Measurements from ENCODE around the gene KLF6. TPM values are rescaled to one million over a fixed set of nuclear protein-coding genes. Genes with fewer than 3 reads are reported as not detected.

Gene KLF6
- total and polyA plus RNA-seq, 9 of the 15 experiments (the other 6 are each of a cell fraction or from before 2014, with no cell fraction given): 3.2 to 23.9 (median 8.0) TPM

DNA sequence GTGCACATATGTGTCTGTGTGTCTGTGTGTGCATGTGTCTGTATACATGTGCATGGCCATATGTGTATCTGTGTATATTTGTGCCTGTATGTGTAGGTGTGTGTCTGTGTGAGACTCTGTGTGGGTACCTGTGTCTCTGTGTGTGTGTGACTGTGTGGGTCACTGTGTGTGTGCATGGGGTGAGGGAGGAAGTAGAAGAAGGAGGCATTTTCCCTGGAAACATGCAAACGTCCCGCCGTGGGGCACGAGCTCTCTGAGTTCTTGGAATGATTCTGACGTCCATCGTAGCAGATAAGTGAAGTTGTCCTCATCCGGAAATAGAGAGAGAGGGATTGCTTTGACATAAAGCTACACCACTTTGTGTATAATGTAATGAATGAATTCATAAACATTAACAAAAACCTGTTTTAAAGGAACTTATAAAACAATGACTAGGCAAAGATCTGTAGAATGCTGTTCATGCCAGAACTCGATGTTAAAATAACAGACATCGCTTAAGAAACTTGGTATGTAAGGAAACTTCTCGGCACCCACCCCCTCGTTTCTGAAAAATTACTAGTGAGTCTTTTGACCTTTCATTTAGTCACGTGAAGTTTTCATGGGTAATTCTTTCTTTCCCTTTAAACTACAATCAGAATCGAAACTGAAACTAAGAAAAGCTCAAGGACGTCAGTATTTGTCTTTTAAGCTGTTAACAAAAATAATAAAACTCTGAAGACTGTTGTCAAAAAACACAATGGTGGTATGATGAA is 43.6 kb upstream of the KLF6 start (continued):
- TF ChIP-seq, protein P1, sequence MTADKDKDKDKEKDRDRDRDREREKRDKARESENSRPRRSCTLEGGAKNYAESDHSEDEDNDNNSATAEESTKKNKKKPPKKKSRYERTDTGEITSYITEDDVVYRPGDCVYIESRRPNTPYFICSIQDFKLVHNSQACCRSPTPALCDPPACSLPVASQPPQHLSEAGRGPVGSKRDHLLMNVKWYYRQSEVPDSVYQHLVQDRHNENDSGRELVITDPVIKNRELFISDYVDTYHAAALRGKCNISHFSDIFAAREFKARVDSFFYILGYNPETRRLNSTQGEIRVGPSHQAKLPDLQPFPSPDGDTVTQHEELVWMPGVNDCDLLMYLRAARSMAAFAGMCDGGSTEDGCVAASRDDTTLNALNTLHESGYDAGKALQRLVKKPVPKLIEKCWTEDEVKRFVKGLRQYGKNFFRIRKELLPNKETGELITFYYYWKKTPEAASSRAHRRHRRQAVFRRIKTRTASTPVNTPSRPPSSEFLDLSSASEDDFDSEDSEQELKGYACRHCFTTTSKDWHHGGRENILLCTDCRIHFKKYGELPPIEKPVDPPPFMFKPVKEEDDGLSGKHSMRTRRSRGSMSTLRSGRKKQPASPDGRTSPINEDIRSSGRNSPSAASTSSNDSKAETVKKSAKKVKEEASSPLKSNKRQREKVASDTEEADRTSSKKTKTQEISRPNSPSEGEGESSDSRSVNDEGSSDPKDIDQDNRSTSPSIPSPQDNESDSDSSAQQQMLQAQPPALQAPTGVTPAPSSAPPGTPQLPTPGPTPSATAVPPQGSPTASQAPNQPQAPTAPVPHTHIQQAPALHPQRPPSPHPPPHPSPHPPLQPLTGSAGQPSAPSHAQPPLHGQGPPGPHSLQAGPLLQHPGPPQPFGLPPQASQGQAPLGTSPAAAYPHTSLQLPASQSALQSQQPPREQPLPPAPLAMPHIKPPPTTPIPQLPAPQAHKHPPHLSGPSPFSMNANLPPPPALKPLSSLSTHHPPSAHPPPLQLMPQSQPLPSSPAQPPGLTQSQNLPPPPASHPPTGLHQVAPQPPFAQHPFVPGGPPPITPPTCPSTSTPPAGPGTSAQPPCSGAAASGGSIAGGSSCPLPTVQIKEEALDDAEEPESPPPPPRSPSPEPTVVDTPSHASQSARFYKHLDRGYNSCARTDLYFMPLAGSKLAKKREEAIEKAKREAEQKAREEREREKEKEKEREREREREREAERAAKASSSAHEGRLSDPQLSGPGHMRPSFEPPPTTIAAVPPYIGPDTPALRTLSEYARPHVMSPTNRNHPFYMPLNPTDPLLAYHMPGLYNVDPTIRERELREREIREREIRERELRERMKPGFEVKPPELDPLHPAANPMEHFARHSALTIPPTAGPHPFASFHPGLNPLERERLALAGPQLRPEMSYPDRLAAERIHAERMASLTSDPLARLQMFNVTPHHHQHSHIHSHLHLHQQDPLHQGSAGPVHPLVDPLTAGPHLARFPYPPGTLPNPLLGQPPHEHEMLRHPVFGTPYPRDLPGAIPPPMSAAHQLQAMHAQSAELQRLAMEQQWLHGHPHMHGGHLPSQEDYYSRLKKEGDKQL (CRISPR knock-in tag; IDR thresholded peaks at IDR 0.05; ENCODE audit: borderline replicate concordance): no peak
- peak; percentile 56; the same call in 1 of the 2 replicates for TF ChIP-seq ZNF589 (CRISPR knock-in tag; IDR thresholded peaks at IDR 0.05; ENCODE audit: low read depth)
- TF ChIP-seq ZBTB17 (CRISPR knock-in tag; IDR thresholded peaks at IDR 0.05): peak; percentile 21; the same call in 1 of the 2 replicates
- TF ChIP-seq NBN (IDR thresholded peaks at IDR 0.05; ENCODE audit: low read depth): 0 out of 2 replicates have a peak, but pooled peaks have one; percentile 46
- peak; percentile 14 for TF ChIP-seq TAF9B (IDR thresholded peaks at IDR 0.05; ENCODE audit: partially characterized antibody)
- TF ChIP-seq RNF2 (IDR thresholded peaks at IDR 0.05): no peak; the same call in 1 of the 2 replicates
- TF ChIP-seq FOXM1 (IDR thresholded peaks at IDR 0.05; ENCODE audit: low read depth): peak; percentile 85
- no peak for TF ChIP-seq FOXM1 (CRISPR knock-in tag; IDR thresholded peaks at IDR 0.05; ENCODE audit: low read depth)
- TF ChIP-seq, protein P2, sequence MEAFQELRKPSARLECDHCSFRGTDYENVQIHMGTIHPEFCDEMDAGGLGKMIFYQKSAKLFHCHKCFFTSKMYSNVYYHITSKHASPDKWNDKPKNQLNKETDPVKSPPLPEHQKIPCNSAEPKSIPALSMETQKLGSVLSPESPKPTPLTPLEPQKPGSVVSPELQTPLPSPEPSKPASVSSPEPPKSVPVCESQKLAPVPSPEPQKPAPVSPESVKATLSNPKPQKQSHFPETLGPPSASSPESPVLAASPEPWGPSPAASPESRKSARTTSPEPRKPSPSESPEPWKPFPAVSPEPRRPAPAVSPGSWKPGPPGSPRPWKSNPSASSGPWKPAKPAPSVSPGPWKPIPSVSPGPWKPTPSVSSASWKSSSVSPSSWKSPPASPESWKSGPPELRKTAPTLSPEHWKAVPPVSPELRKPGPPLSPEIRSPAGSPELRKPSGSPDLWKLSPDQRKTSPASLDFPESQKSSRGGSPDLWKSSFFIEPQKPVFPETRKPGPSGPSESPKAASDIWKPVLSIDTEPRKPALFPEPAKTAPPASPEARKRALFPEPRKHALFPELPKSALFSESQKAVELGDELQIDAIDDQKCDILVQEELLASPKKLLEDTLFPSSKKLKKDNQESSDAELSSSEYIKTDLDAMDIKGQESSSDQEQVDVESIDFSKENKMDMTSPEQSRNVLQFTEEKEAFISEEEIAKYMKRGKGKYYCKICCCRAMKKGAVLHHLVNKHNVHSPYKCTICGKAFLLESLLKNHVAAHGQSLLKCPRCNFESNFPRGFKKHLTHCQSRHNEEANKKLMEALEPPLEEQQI (IDR thresholded peaks at IDR 0.05): no peak
- 0 out of 2 replicates have a peak, but pooled peaks have one; percentile 75 for TF ChIP-seq TSC22D4 (tag; IDR thresholded peaks at IDR 0.05)
- TF ChIP-seq TEAD2 (tag; IDR thresholded peaks at IDR 0.05): no peak
- TF ChIP-seq, protein P3, sequence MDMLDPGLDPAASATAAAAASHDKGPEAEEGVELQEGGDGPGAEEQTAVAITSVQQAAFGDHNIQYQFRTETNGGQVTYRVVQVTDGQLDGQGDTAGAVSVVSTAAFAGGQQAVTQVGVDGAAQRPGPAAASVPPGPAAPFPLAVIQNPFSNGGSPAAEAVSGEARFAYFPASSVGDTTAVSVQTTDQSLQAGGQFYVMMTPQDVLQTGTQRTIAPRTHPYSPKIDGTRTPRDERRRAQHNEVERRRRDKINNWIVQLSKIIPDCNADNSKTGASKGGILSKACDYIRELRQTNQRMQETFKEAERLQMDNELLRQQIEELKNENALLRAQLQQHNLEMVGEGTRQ (CRISPR knock-in tag; IDR thresholded peaks at IDR 0.05): peak; percentile 45; the same call in 1 of the 2 replicates
- no peak for TF ChIP-seq ZNF586 (CRISPR knock-in tag; conservative IDR thresholded peaks at IDR 0.05)
- TF ChIP-seq, protein P4, sequence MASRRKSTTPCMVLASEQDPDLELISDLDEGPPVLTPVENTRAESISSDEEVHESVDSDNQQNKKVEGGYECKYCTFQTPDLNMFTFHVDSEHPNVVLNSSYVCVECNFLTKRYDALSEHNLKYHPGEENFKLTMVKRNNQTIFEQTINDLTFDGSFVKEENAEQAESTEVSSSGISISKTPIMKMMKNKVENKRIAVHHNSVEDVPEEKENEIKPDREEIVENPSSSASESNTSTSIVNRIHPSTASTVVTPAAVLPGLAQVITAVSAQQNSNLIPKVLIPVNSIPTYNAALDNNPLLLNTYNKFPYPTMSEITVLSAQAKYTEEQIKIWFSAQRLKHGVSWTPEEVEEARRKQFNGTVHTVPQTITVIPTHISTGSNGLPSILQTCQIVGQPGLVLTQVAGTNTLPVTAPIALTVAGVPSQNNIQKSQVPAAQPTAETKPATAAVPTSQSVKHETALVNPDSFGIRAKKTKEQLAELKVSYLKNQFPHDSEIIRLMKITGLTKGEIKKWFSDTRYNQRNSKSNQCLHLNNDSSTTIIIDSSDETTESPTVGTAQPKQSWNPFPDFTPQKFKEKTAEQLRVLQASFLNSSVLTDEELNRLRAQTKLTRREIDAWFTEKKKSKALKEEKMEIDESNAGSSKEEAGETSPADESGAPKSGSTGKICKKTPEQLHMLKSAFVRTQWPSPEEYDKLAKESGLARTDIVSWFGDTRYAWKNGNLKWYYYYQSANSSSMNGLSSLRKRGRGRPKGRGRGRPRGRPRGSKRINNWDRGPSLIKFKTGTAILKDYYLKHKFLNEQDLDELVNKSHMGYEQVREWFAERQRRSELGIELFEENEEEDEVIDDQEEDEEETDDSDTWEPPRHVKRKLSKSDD (conservative IDR thresholded peaks at IDR 0.05; ENCODE audit: low read length): no peak
- no peak for TF ChIP-seq MAFF (IDR thresholded peaks at IDR 0.05; ENCODE audit: low read length)
- TF ChIP-seq SNIP1 (IDR thresholded peaks at IDR 0.05; ENCODE audit: low read depth): no peak
- TF ChIP-seq PTTG1 (tag; IDR thresholded peaks at IDR 0.05; ENCODE audit: low read depth): 0 out of 2 replicates have a peak, but pooled peaks have one; percentile 2

All from K562 (cell line).